Esophagus (tissue), 2 donors: ENCODE measurements around the gene NAT9. TPM values are rescaled to one million over a fixed set of nuclear protein-coding genes. Genes with fewer than 3 reads are reported as not detected.

Experiments
- H3K27ac ChIP-seq, 2 donors: one replicate each; pipeline ENCODE4 v1.5.1; 2013; ENCODE audit warnings: low read depth in 2 of 2, mild to moderate bottlenecking in 2 of 2, inconsistent platforms in 1 of 2, low read length in 1 of 2, moderate library complexity in 1 of 2
- H3K27me3 ChIP-seq, 2 donors: one replicate each; pipeline ENCODE4 v1.6.1; 2013; ENCODE audit warnings: low read length in 2 of 2, control low read depth in 1 of 2, mild to moderate bottlenecking in 1 of 2; ENCODE audit not compliant: insufficient read depth in 2 of 2, control insufficient read depth in 1 of 2
- H3K36me3 ChIP-seq, 2 donors: one replicate each; pipeline ENCODE4 v1.6.1; 2013; ENCODE audit warnings: low read length in 1 of 2; ENCODE audit not compliant: control insufficient read depth in 2 of 2, insufficient read depth in 2 of 2
- H3K4me1 ChIP-seq, 2 donors: one replicate each; pipeline ENCODE4 v1.6.1; 2013; ENCODE audit warnings: low read length in 1 of 2; ENCODE audit not compliant: control insufficient read depth in 2 of 2, insufficient read depth in 2 of 2
- H3K4me3 ChIP-seq, 2 donors: one replicate each; pipeline ENCODE4 v1.5.1; 2013; ENCODE audit warnings: low read length in 2 of 2, mild to moderate bottlenecking in 2 of 2, low read depth in 1 of 2, moderate library complexity in 1 of 2
- H3K9me3 ChIP-seq, 2 donors: one replicate each; pipeline ENCODE4 v1.6.1; 2013; ENCODE audit warnings: mild to moderate bottlenecking in 2 of 2, low read depth in 1 of 2, low read length in 1 of 2, moderate library complexity in 1 of 2; ENCODE audit not compliant: control insufficient read depth in 2 of 2, insufficient read depth in 1 of 2
- WGBS, 2 donors: extraction: QIAGEN DNeasy Blood & Tissue Kit; methylation state at CpG; one replicate each; pipeline ENCODE4 v1.1.7; 2013; 5-methylcytosine and 5-hydroxymethylcytosine counted together
- polyA plus RNA-seq, 2 donors: library from polyadenylated mRNA; stranded (reverse); fragments of 200-250 nt; gene quantifications; one replicate each; pipeline ENCODE4 v1.2.3, GENCODE V29; 2013
- donor health status: healthy with polysubstance abuse.
- donor health status: Bipolar disorder and iron deficiency.

NAT9 gene
- polyA plus RNA-seq, 2 donors: 19.7 to 25.6 TPM

DNA sequence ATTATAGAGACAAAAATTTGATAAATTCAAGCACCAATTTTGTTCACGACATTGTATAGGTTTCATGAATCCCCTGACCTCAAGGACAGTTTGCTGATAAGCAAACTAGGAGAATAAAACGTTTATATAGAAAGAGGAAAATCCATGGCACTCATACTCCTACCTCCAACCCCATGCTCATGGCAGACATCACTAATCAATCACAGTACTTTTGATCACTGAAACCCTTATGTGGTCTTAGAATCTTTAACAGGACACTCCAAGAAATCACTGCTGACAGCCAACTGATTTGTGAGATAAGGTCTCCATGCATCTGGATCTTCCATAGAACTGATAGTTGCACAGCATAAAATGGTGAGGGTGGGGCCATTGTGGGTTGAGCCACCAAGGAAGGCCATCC is 32.4 kb downstream of the NAT9 start:
- Histone ChIP-seq H3K9me3 (no peaks in the 10 kb centered on the region), H3K27me3 (no peaks in the 10 kb centered on the region), H3K27ac (no peak overlapping the region), H3K4me1 (peaks cover 5 to 7% of the 10 kb centered on the region in 2 donors), H3K4me3 (no peak overlapping the region), H3K36me3 (no peaks in the 10 kb centered on the region)
- WGBS, 2 donors: 44 to 79% methylated on average over 2 of the region's 2 CpGs

- 85 to 91% methylated on average over 9 of the region's 9 CpGs for WGBS, 2 donors
- peaks cover 5 to 13% of the 10 kb centered on the region in 2 donors for H3K4me1 ChIP-seq
Measured at GRCh38 chr17:74742978-74743545, 33.1 kb downstream of the NAT9 start.

DNA sequence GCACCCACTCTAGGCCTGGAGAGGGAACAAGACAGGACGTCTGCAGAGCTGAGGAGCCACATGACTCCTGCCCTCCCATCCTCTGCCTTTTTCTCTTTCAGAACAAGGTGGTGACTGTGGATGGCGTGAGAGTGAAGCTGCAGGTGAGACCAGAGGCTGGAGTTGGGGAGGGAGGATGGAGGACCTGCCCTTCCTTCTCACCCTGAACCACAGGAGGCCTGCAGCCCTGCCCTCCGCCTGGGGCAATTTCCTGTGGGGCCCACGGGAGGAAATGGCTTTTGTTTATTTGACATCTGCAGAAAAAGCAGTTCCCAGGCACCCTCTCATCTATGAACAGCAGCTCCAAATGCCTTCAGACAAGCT is 34.0 kb downstream of the NAT9 start:
- Histone ChIP-seq H3K27me3 (no peaks in the 10 kb centered on the region), H3K27ac (no peak overlapping the region), H3K36me3 (no peaks in the 10 kb centered on the region), H3K4me1 (peaks cover 5 to 10% of the 10 kb centered on the region in 2 donors), H3K4me3 (no peak overlapping the region), H3K9me3 (no peaks in the 10 kb centered on the region)
- 32% methylated on average over 4 of the region's 4 CpGs for WGBS, 2 donors

More at GRCh38 chr17:74742978-74743545, 33.1 kb downstream of the NAT9 start:
- Histone ChIP-seq H3K27ac (no peak overlapping the region), H3K27me3 (no peaks in the 10 kb centered on the region), H3K4me3 (no peak overlapping the region), H3K9me3 (no peaks in the 10 kb centered on the region), H3K36me3 (no peaks in the 10 kb centered on the region)

DNA sequence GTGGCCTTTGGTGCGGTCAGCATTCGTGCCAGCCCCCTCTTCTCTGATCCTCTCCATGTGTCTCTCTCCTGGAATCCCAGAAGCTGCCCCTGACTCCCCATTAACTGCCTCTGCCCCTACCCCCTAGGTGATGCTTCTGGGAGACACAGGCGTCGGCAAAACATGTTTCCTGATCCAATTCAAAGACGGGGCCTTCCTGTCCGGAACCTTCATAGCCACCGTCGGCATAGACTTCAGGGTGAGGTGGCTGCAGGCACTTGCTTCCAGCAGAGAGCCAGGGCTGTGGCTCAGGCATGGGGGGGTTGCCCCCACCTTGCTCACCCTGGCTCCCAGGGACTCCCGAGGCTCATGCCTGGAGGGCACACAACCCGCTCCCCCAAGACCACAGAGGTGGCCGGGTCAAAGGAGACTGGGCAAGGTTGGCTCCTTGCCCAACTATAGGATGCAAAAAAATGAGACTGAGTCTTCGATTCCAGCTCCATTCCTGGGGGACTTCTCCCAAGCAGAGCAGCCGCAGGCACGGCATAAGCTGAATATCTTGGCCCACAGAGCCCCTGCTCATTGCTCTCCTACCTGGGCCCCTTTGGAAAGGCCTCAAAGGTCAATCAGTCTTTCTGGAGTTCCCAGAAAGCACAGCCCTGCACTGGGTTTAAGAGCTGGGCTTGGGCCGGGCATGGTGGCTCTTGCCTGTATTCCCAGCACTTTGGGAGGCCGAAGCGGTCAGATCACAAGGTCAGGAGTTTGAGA is 35.3 kb downstream of the NAT9 start:
- no peaks in the 10 kb centered on the region for H3K9me3 ChIP-seq
- no peak overlapping the region for H3K4me3 ChIP-seq
- H3K36me3 ChIP-seq: no peaks in the 10 kb centered on the region
- 83 to 87% methylated on average over 17 of the region's 17 CpGs for WGBS, 2 donors
- no peak overlapping the region for H3K27ac ChIP-seq
- H3K27me3 ChIP-seq: no peaks in the 10 kb centered on the region
- H3K4me1 ChIP-seq: peaks cover 5 to 9% of the 10 kb centered on the region in 2 donors

GRCh38 chr17:74740173-74740572 is 36.0 kb downstream of the NAT9 start:
- H3K9me3 ChIP-seq: no peaks in the 10 kb centered on the region
- WGBS, 2 donors: 83 to 87% methylated on average over 6 of the region's 6 CpGs
- no peaks in the 10 kb centered on the region for H3K36me3 ChIP-seq
- H3K4me3 ChIP-seq: no peak overlapping the region
- no peak overlapping the region for H3K27ac ChIP-seq
- peaks cover 4 to 9% of the 10 kb centered on the region in 2 donors for H3K4me1 ChIP-seq
- H3K27me3 ChIP-seq: no peaks in the 10 kb centered on the region

GRCh38 chr17:74739227-74739831 is 36.8 kb downstream of the NAT9 start:
- 68 to 79% methylated on average over 12 of the region's 12 CpGs for WGBS, 2 donors
- Histone ChIP-seq H3K27ac (no peak overlapping the region), H3K4me1 (peaks cover 3 to 9% of the 10 kb centered on the region in 2 donors), H3K4me3 (no peak overlapping the region), H3K9me3 (no peaks in the 10 kb centered on the region), H3K27me3 (no peaks in the 10 kb centered on the region), H3K36me3 (no peaks in the 10 kb centered on the region)

GRCh38 chr17:74738051-74738996 is 37.8 kb downstream of the NAT9 start:
- WGBS, 2 donors: 27 to 30% methylated on average over 16 of the region's 16 CpGs
- Histone ChIP-seq H3K36me3 (no peaks in the 10 kb centered on the region), H3K27me3 (no peaks in the 10 kb centered on the region), H3K4me1 (peaks cover 3 to 9% of the 10 kb centered on the region in 2 donors), H3K4me3 (peak overlapping the region in 1 of 2 donors; percentile 11), H3K27ac (no peak overlapping the region), H3K9me3 (no peaks in the 10 kb centered on the region)

GRCh38 chr17:74737299-74738050 is 38.7 kb downstream of the NAT9 start:
- H3K27me3 ChIP-seq: no peaks in the 10 kb centered on the region
- H3K9me3 ChIP-seq: no peaks in the 10 kb centered on the region
- peak overlapping the region; percentile 11 to 20 for H3K4me3 ChIP-seq
- peaks cover 0 to 9% of the 10 kb centered on the region in 2 donors for H3K4me1 ChIP-seq
- H3K36me3 ChIP-seq: no peaks in the 10 kb centered on the region
- no peak overlapping the region for H3K27ac ChIP-seq
- WGBS, 2 donors: 3 to 5% methylated on average over 34 to 38 of the region's 38 CpGs
